ENCODE data around the gene COQ8A.

GRCh38 chr1:226898246-226898645 is 41.8 kb upstream of the COQ8A start:
- TF ChIP-seq POLR2AphosphoS5 (IDR thresholded peaks at IDR 0.05; ENCODE audit: low read depth, low read length) (no peak), POLR2A (IDR thresholded peaks at IDR 0.05; ENCODE audit: low read depth, low read length) (no peak)
